DOHH2 (cell line): Measurements from ENCODE around the gene UCP3.

Experiments used
- CTCF ChIP-seq: fragments of 200-600 bp; sonication (generic); IDR thresholded peaks from one replicate; pipeline ENCODE4 v1.5.1; 2014; ENCODE audit warnings: antibody characterized with exemption, mild to moderate bottlenecking, low read depth, low read length; ENCODE audit not compliant: poor library complexity, severe bottlenecking
- EZH2phosphoT487 ChIP-seq: fragments of 200-600 bp; sonication (generic); IDR thresholded peaks from 2 replicates; pipeline ENCODE4 v1.6.1; 2017; ENCODE audit warnings: borderline replicate concordance, mild to moderate bottlenecking, antibody characterized with exemption, low read length, moderate library complexity, mixed read lengths

- TF ChIP-seq CTCF (no peak), EZH2phosphoT487 (no peak)
These were observed 48.6 kb upstream of the UCP3 start for GRCh38 chr11:74057249-74058151.
